Mesendoderm (in vitro differentiated cells): ENCODE results near the gene RALGAPA2.

Experiments
- DNase-seq: peaks from one replicate; pipeline ENCODE4 v3.0.0; 2013
- H2AK5ac ChIP-seq: 2 replicates; pipeline ENCODE4 v1.6.1; 2013; ENCODE audit warnings: low read length, inconsistent platforms
- H2BK120ac ChIP-seq: 2 replicates; pipeline ENCODE4 v1.6.1; 2013; ENCODE audit warnings: low read depth, mild to moderate bottlenecking, low read length, moderate library complexity, mixed read lengths
- H2BK15ac ChIP-seq: replicated peaks from 2 replicates; pipeline ENCODE4 v1.6.1; 2013; ENCODE audit warnings: low read depth, mild to moderate bottlenecking, moderate library complexity
- H2BK5ac ChIP-seq: 2 replicates; pipeline ENCODE4 v1.6.1; 2013; ENCODE audit warnings: low read length, inconsistent platforms
- H3K18ac ChIP-seq: 2 replicates; pipeline ENCODE4 v1.6.1; 2013; ENCODE audit warnings: mild to moderate bottlenecking, low read length, mixed read lengths
- H3K23ac ChIP-seq: one replicate; pipeline ENCODE4 v1.6.1; 2013; ENCODE audit warnings: low read length
- H3K27ac ChIP-seq: 2 replicates; pipeline ENCODE4 v1.5.1; 2013; ENCODE audit warnings: low read depth, mild to moderate bottlenecking, inconsistent platforms, low read length, moderate library complexity
- H3K27me3 ChIP-seq: 2 replicates; pipeline ENCODE4 v1.6.1; 2013; ENCODE audit warnings: low read length, control low read depth, mild to moderate bottlenecking, inconsistent platforms; ENCODE audit not compliant: insufficient read depth, poor library complexity
- H3K36me3 ChIP-seq: 2 replicates; pipeline ENCODE4 v1.6.1; 2013; ENCODE audit warnings: low read length, inconsistent platforms; ENCODE audit not compliant: control insufficient read depth, insufficient read depth
- H3K4ac ChIP-seq: one replicate; pipeline ENCODE4 v1.6.1; 2013; ENCODE audit warnings: low read depth, mild to moderate bottlenecking, low read length, moderate library complexity
- H3K4me1 ChIP-seq: 2 replicates; pipeline ENCODE4 v1.6.1; 2013; ENCODE audit warnings: low read depth, low read length, inconsistent platforms; ENCODE audit not compliant: control insufficient read depth
- H3K4me2 ChIP-seq: 2 replicates; pipeline ENCODE4 v1.6.1; 2013; ENCODE audit warnings: low read length
- H3K4me3 ChIP-seq: 2 replicates; pipeline ENCODE4 v1.5.1; 2013; ENCODE audit warnings: mild to moderate bottlenecking, low read length
- H3K56ac ChIP-seq: one replicate; pipeline ENCODE4 v1.6.1; 2013; ENCODE audit warnings: low read length
- H3K79me1 ChIP-seq: 2 replicates; pipeline ENCODE4 v1.6.1; 2013; ENCODE audit warnings: low read length, inconsistent platforms
- H3K79me2 ChIP-seq: 2 replicates; pipeline ENCODE4 v1.6.1; 2013; ENCODE audit warnings: mild to moderate bottlenecking, low read length; ENCODE audit not compliant: control insufficient read depth, insufficient read depth
- H3K9ac ChIP-seq: 2 replicates; pipeline ENCODE4 v1.6.1; 2013; ENCODE audit warnings: low read length, inconsistent platforms
- H4K5ac ChIP-seq: one replicate; pipeline ENCODE4 v1.6.1; 2013; ENCODE audit warnings: low read length
- H4K8ac ChIP-seq: one replicate; pipeline ENCODE4 v1.6.1; 2013; ENCODE audit warnings: low read depth, mild to moderate bottlenecking, control low read depth, low read length, moderate library complexity
- WGBS: extraction: QIAGEN DNeasy Blood & Tissue Kit; methylation state at CpG from one replicate; pipeline ENCODE4 v1.1.7; 2013; ENCODE audit warnings: low lambda C conversion rate, missing lambda C conversion rate; ENCODE audit not compliant: insufficient coverage; ENCODE audit errors: extremely low coverage; 5-methylcytosine and 5-hydroxymethylcytosine counted together

RALGAPA2 gene

GRCh38 chr20:20405623-20406022, 306.8 kb downstream of the RALGAPA2 start:
- Histone ChIP-seq H2AK5ac (no peak overlapping the region), H3K9ac (no peak overlapping the region), H3K4me2 (no peak overlapping the region), H4K5ac (no peak overlapping the region), H3K18ac (no peak overlapping the region), H2BK120ac (no peak overlapping the region), H3K23ac (no peak overlapping the region), H4K8ac (no peak overlapping the region), H2BK15ac (no peak overlapping the region), H3K36me3 (no peaks in the 10 kb centered on the region), H3K56ac (no peak overlapping the region), H3K4me3 (no peak overlapping the region), H2BK5ac (no peak overlapping the region), H3K79me1 (no peaks in the 10 kb centered on the region), H3K79me2 (no peaks in the 10 kb centered on the region), H3K27me3 (no peaks in the 10 kb centered on the region), H3K4me1 (no peaks in the 10 kb centered on the region), H3K27ac (no peak overlapping the region), H3K4ac (no peak overlapping the region)
- no peak for DNase-seq
- WGBS = no CpG with 5 or more reads among the region's 10 CpGs

- no CpG with 5 or more reads among the region's 5 CpGs for WGBS
- no peaks in the 10 kb centered on the region for H3K36me3 ChIP-seq
Measured at GRCh38 chr20:20404633-20405032, 307.8 kb downstream of the RALGAPA2 start.

GRCh38 chr20:20401991-20402390, 310.5 kb downstream of the RALGAPA2 start:
- no peak overlapping the region for H3K9ac ChIP-seq
- WGBS = no CpG with 5 or more reads among the region's 3 CpGs
- DNase-seq = no peak

More at GRCh38 chr20:20404633-20405032, 307.8 kb downstream of the RALGAPA2 start:
- Histone ChIP-seq H3K18ac (no peak overlapping the region), H2BK15ac (no peak overlapping the region), H2BK5ac (no peak overlapping the region), H3K56ac (no peak overlapping the region), H3K27me3 (no peaks in the 10 kb centered on the region), H3K79me2 (no peaks in the 10 kb centered on the region), H3K27ac (no peak overlapping the region), H2AK5ac (no peak overlapping the region), H3K79me1 (no peaks in the 10 kb centered on the region), H3K9ac (no peak overlapping the region), H3K4me2 (no peak overlapping the region), H4K8ac (no peak overlapping the region), H3K4me3 (no peak overlapping the region), H3K4ac (no peak overlapping the region), H4K5ac (no peak overlapping the region), H3K23ac (no peak overlapping the region), H3K4me1 (no peaks in the 10 kb centered on the region), H2BK120ac (no peak overlapping the region)
- no peak for DNase-seq

GRCh38 chr20:20399531-20400500, 312.6 kb downstream of the RALGAPA2 start:
- Histone ChIP-seq H3K9ac (no peak overlapping the region), H2BK5ac (no peak overlapping the region), H3K56ac (no peak overlapping the region), H3K79me1 (no peaks in the 10 kb centered on the region), H3K18ac (no peak overlapping the region), H2BK15ac (no peak overlapping the region), H3K79me2 (no peaks in the 10 kb centered on the region), H3K4me3 (no peak overlapping the region), H3K36me3 (no peaks in the 10 kb centered on the region), H3K4ac (no peak overlapping the region), H3K4me1 (no peaks in the 10 kb centered on the region), H3K27ac (no peak overlapping the region), H4K5ac (no peak overlapping the region), H3K23ac (no peak overlapping the region), H2BK120ac (no peak overlapping the region), H2AK5ac (no peak overlapping the region), H4K8ac (no peak overlapping the region), H3K4me2 (no peak overlapping the region), H3K27me3 (no peaks in the 10 kb centered on the region)
- no CpG with 5 or more reads among the region's 13 CpGs for WGBS
- DNase-seq = no peak

More at GRCh38 chr20:20401991-20402390, 310.5 kb downstream of the RALGAPA2 start:
- Histone ChIP-seq H3K18ac (no peak overlapping the region), H3K27me3 (no peaks in the 10 kb centered on the region), H3K36me3 (no peaks in the 10 kb centered on the region), H3K56ac (no peak overlapping the region), H3K23ac (no peak overlapping the region), H3K79me1 (no peaks in the 10 kb centered on the region), H2AK5ac (no peak overlapping the region), H3K4me3 (no peak overlapping the region), H2BK120ac (no peak overlapping the region), H3K27ac (no peak overlapping the region), H3K4me2 (no peak overlapping the region), H2BK5ac (no peak overlapping the region), H4K8ac (no peak overlapping the region), H3K79me2 (no peaks in the 10 kb centered on the region), H4K5ac (no peak overlapping the region), H3K4ac (no peak overlapping the region), H3K4me1 (no peaks in the 10 kb centered on the region), H2BK15ac (no peak overlapping the region)

GRCh38 chr20:20398123-20398522, 314.3 kb downstream of the RALGAPA2 start:
- Histone ChIP-seq H3K79me2 (no peaks in the 10 kb centered on the region), H4K5ac (no peak overlapping the region), H2BK5ac (no peak overlapping the region), H3K9ac (no peak overlapping the region), H3K36me3 (no peaks in the 10 kb centered on the region), H3K18ac (no peak overlapping the region), H3K4me3 (no peak overlapping the region), H3K4me1 (no peaks in the 10 kb centered on the region), H3K27ac (no peak overlapping the region), H3K56ac (no peak overlapping the region), H3K79me1 (no peaks in the 10 kb centered on the region), H3K4me2 (no peak overlapping the region), H2BK120ac (no peak overlapping the region), H4K8ac (no peak overlapping the region), H3K23ac (no peak overlapping the region), H2BK15ac (no peak overlapping the region), H2AK5ac (no peak overlapping the region), H3K4ac (no peak overlapping the region), H3K27me3 (no peaks in the 10 kb centered on the region)
- no CpG with 5 or more reads among the region's 7 CpGs for WGBS
- DNase-seq = no peak
